Measurements from ENCODE around the gene MPST.
"Not testable (repeated sequence)": the region's sequence is repeated elsewhere in the genome, so short reads cannot be mapped to it uniquely, and the experiment has no call there.

Gene MPST

DNA sequence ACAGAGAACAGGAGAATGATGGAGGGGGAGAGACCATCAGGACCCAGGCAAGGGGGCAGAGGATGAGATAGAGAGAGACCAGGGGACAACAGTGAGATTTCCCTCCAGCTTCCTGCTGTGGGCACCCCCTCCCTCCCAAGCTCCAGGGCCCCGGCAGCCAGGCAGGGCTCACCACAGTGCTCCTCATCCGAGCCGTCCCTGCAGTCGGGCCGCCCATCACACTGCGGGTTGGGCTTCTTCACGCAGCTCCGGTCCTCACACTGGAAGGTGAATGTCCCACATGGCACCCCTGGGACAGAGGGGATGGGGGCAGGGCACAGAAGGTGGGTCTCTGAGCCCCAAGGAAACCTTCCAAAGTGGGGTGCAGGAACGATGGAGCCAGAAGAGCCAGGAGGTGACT lies 51.2 kb downstream of the MPST start:
- Histone ChIP-seq H3K4me1 (ENCODE audit: low read length) (no peaks in the 10 kb centered on the region), H3K79me2 (ENCODE audit: low read length) (no peaks in the 10 kb centered on the region), H3K4me2 (ENCODE audit: low read length) (no peak overlapping the region), H3K27ac (ENCODE audit: low read length) (no peak overlapping the region), H3K4me3 (ENCODE audit: low read length) (no peak overlapping the region), H3K9me3 (ENCODE audit: insufficient read depth, low read length) (no peaks in the 10 kb centered on the region), H3K9ac (ENCODE audit: low read length) (no peak overlapping the region), H3K36me3 (replicated peaks; ENCODE audit: low read depth, low read length) (peaks cover 83% of the 10 kb centered on the region), H4K20me1 (ENCODE audit: insufficient read depth, low read length) (peaks cover 12% of the 10 kb centered on the region), H2AFZ (ENCODE audit: low read depth, low read length) (no peak overlapping the region), H3K27me3 (ENCODE audit: low read depth, low read length) (no peaks in the 10 kb centered on the region)
- TF ChIP-seq EZH2phosphoT487 (IDR thresholded peaks at IDR 0.05; ENCODE audit: low read depth), result no peak
- TF ChIP-seq, protein P1, sequence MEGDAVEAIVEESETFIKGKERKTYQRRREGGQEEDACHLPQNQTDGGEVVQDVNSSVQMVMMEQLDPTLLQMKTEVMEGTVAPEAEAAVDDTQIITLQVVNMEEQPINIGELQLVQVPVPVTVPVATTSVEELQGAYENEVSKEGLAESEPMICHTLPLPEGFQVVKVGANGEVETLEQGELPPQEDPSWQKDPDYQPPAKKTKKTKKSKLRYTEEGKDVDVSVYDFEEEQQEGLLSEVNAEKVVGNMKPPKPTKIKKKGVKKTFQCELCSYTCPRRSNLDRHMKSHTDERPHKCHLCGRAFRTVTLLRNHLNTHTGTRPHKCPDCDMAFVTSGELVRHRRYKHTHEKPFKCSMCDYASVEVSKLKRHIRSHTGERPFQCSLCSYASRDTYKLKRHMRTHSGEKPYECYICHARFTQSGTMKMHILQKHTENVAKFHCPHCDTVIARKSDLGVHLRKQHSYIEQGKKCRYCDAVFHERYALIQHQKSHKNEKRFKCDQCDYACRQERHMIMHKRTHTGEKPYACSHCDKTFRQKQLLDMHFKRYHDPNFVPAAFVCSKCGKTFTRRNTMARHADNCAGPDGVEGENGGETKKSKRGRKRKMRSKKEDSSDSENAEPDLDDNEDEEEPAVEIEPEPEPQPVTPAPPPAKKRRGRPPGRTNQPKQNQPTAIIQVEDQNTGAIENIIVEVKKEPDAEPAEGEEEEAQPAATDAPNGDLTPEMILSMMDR (IDR thresholded peaks at IDR 0.05; ENCODE audit: low read depth, low read length), result no peak

DNA sequence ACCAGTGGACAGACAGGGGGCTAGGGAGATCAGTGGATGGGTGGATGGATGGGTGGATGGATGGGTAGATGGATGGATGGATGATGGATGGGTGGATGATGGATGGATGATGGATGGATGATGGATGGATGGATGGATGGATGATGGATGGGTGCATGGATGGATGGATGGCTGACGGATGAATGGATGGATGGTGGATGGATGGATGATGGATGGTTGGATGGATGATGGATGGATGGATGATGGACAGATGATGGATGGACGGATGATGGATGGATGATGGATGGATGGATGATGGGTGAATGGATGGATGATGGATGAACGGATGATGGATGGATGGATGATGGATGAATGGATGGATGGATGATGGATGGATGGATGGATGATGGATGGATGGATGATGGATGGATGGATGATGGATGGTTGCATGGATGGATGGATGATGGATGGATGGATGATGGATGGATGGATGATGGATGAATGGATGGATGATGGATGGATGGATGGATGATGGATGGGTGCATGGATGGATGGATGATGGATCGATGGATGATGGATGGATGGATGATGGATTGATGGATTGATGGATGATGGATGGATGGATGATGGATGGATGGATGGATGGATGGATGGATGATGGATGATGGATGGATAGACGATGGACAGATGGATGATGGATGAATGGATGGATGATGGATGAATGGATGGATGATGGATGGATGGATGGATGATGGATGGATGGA lies 52.5 kb downstream of the MPST start:
- H3K9ac ChIP-seq (ENCODE audit: low read length); H3K4me3 ChIP-seq (ENCODE audit: low read length); H3K27me3 ChIP-seq (ENCODE audit: low read depth, low read length); H2AFZ ChIP-seq (ENCODE audit: low read depth, low read length); H3K4me1 ChIP-seq (ENCODE audit: low read length); H3K79me2 ChIP-seq (ENCODE audit: low read length); H3K27ac ChIP-seq (ENCODE audit: low read length); H3K9me3 ChIP-seq (ENCODE audit: insufficient read depth, low read length); H3K4me2 ChIP-seq (ENCODE audit: low read length): not testable (repeated sequence)
- peaks cover 76% of the 10 kb centered on the region for H3K36me3 ChIP-seq (replicated peaks; ENCODE audit: low read depth, low read length)
- H4K20me1 ChIP-seq (ENCODE audit: insufficient read depth, low read length), result peaks cover 12% of the 10 kb centered on the region

DNA sequence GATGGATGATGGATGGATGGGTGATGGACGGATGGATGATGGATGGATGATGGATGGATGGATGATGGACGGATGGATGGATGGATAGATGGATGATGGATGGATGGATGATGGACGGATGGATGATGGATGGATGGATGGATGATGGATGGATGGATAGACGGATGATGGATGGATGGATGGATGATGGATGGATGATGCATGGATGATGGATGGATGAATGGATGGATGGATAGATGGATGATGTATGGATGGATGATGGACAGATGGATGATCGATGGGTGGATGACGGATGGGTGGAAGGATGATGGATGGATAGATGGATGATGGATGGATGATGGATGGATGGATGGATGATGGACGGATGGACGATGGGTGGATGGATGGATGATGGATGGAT lies 53.1 kb downstream of the MPST start:
- no peaks in the 10 kb centered on the region for H3K4me1 ChIP-seq (ENCODE audit: low read length)
- H2AFZ ChIP-seq (ENCODE audit: low read depth, low read length), result no peak overlapping the region
- no peaks in the 10 kb centered on the region for H3K27me3 ChIP-seq (ENCODE audit: low read depth, low read length)
- no peak for TF ChIP-seq EZH2phosphoT487 (IDR thresholded peaks at IDR 0.05; ENCODE audit: low read depth)
- TF ChIP-seq, protein P1 (IDR thresholded peaks at IDR 0.05; ENCODE audit: low read depth, low read length), result no peak
- H3K9ac ChIP-seq (ENCODE audit: low read length), result no peak overlapping the region
- H3K4me2 ChIP-seq (ENCODE audit: low read length), result no peak overlapping the region
- H3K27ac ChIP-seq (ENCODE audit: low read length), result no peak overlapping the region
- H3K36me3 ChIP-seq (replicated peaks; ENCODE audit: low read depth, low read length), result peaks cover 76% of the 10 kb centered on the region
- no peaks in the 10 kb centered on the region for H3K9me3 ChIP-seq (ENCODE audit: insufficient read depth, low read length)
- no peak overlapping the region for H3K4me3 ChIP-seq (ENCODE audit: low read length)
- no peaks in the 10 kb centered on the region for H3K79me2 ChIP-seq (ENCODE audit: low read length)
- H4K20me1 ChIP-seq (ENCODE audit: insufficient read depth, low read length), result peaks cover 12% of the 10 kb centered on the region

DNA sequence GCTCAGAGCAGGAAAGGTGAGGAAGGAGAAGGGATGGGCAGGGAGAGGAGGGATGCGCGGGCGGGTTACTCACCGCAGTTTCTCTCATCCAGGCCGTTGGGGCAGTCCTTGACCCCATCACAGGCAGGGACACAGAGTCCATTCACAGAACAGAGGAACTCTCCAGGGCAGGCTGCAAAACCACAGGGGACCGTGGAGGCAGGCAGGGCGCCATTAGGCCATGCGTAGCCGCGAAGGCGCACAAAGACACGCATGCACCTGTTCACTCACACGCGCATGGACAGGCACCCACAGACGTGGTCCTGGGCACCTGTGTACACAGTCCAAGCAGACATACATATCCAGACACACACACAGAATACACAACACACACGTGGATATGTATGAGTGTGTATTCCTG lies 55.0 kb downstream of the MPST start:
- H3K4me3 ChIP-seq (ENCODE audit: low read length), result no peak overlapping the region
- no peaks in the 10 kb centered on the region for H3K79me2 ChIP-seq (ENCODE audit: low read length)
- no peak for TF ChIP-seq EZH2phosphoT487 (IDR thresholded peaks at IDR 0.05; ENCODE audit: low read depth)
- TF ChIP-seq, protein P1 (IDR thresholded peaks at IDR 0.05; ENCODE audit: low read depth, low read length), result no peak
- peaks cover 15% of the 10 kb centered on the region for H3K4me1 ChIP-seq (ENCODE audit: low read length)
- no peak overlapping the region for H3K27ac ChIP-seq (ENCODE audit: low read length)
- H3K4me2 ChIP-seq (ENCODE audit: low read length), result no peak overlapping the region
- H3K27me3 ChIP-seq (ENCODE audit: low read depth, low read length), result no peaks in the 10 kb centered on the region
- H4K20me1 ChIP-seq (ENCODE audit: insufficient read depth, low read length), result peaks cover 5% of the 10 kb centered on the region
- no peak overlapping the region for H3K9ac ChIP-seq (ENCODE audit: low read length)
- peaks cover 63% of the 10 kb centered on the region for H3K36me3 ChIP-seq (replicated peaks; ENCODE audit: low read depth, low read length)
- H3K9me3 ChIP-seq (ENCODE audit: insufficient read depth, low read length), result no peaks in the 10 kb centered on the region
- no peak overlapping the region for H2AFZ ChIP-seq (ENCODE audit: low read depth, low read length)

Measured in OCI-LY3 (cell line).